Smooth muscle cell (in vitro differentiated cells): ENCODE data around the gene MLC1. TPM values are rescaled to one million over a fixed set of nuclear protein-coding genes. Genes with fewer than 3 reads are reported as not detected.

ENCODE experiments used
- DNase-seq: peaks from one replicate; lab custom pipeline; 2025; ENCODE audit not compliant: unreplicated experiment; lab: John Stamatoyannopoulos, UW
- H2AFZ ChIP-seq: fragments of 200-600 bp; sonication (generic); 2 replicates; pipeline ENCODE4 v1.6.0; 2016; ENCODE audit warnings: antibody characterized with exemption, low read depth, mild to moderate bottlenecking
- H3F3A ChIP-seq: fragments of 200-600 bp; sonication (generic); 2 replicates; pipeline ENCODE4 v1.6.0; 2017; ENCODE audit warnings: antibody characterized with exemption, low read depth
- H3K27ac ChIP-seq: fragments of 200-600 bp; sonication (generic); 2 replicates; pipeline ENCODE4 v1.5.1; 2016; ENCODE audit warnings: low read depth, mild to moderate bottlenecking
- H3K27me3 ChIP-seq: fragments of 200-600 bp; sonication (generic); 2 replicates; pipeline ENCODE4 v1.6.1; 2016; ENCODE audit warnings: low read depth, mild to moderate bottlenecking
- H3K36me3 ChIP-seq: fragments of 200-600 bp; sonication (generic); 2 replicates; pipeline ENCODE4 v1.5.1; 2016; ENCODE audit warnings: low read depth
- H3K4me1 ChIP-seq: fragments of 200-600 bp; sonication (generic); 2 replicates; pipeline ENCODE4 v1.5.1; 2016; ENCODE audit warnings: low read depth
- H3K4me2 ChIP-seq: fragments of 200-600 bp; sonication (generic); 2 replicates; pipeline ENCODE4 v1.6.0; 2016; ENCODE audit warnings: mild to moderate bottlenecking
- H3K4me3 ChIP-seq: fragments of 200-600 bp; sonication (generic); 2 replicates; pipeline ENCODE4 v1.5.1; 2016; ENCODE audit warnings: mild to moderate bottlenecking
- H3K79me2 ChIP-seq: fragments of 200-600 bp; sonication (generic); 2 replicates; pipeline ENCODE4 v1.6.0; 2016; ENCODE audit warnings: low read depth, mild to moderate bottlenecking
- H3K9ac ChIP-seq: fragments of 200-600 bp; sonication (generic); 2 replicates; pipeline ENCODE4 v1.6.0; 2016; ENCODE audit warnings: low read depth
- H3K9me3 ChIP-seq: fragments of 200-600 bp; sonication (generic); replicated peaks from 2 replicates; pipeline ENCODE4 v1.5.1; 2016; ENCODE audit warnings: low read depth
- H4K20me1 ChIP-seq: fragments of 200-600 bp; sonication (generic); 2 replicates; pipeline ENCODE4 v1.6.0; 2016; ENCODE audit warnings: low read depth
- WGBS: methylation state at CpG from one replicate; pipeline ENCODE4 v1.1.7; 2016; ENCODE audit warnings: low lambda C conversion rate; 5-methylcytosine and 5-hydroxymethylcytosine counted together
- polyA plus RNA-seq: library from polyadenylated mRNA; unstranded; fragments of >200 nt; fragmentation: Nextera tagmentation; extraction: Ambion mirVana; gene quantifications from 2 replicates; pipeline ENCODE4 v1.2.1, GENCODE V29; 2016
- total RNA-seq: library from RNA; depleted of rRNA; stranded (reverse); fragments of >200 nt; gene quantifications from 2 replicates; pipeline ENCODE4 v1.2.3, GENCODE V29; 2014
- TF ChIP-seq, protein P1 (sequence below): fragments of 200-600 bp; sonication (generic); IDR thresholded peaks from 2 replicates; pipeline ENCODE4 v1.5.1; 2017; ENCODE audit warnings: borderline replicate concordance, mild to moderate bottlenecking, antibody characterized with exemption; ENCODE audit not compliant: insufficient read depth, poor library complexity, severe bottlenecking

MLC1 gene
- total and polyA plus RNA-seq, 2 experiments from 2014 or later, result 4.2 to 6.3 TPM

DNA sequence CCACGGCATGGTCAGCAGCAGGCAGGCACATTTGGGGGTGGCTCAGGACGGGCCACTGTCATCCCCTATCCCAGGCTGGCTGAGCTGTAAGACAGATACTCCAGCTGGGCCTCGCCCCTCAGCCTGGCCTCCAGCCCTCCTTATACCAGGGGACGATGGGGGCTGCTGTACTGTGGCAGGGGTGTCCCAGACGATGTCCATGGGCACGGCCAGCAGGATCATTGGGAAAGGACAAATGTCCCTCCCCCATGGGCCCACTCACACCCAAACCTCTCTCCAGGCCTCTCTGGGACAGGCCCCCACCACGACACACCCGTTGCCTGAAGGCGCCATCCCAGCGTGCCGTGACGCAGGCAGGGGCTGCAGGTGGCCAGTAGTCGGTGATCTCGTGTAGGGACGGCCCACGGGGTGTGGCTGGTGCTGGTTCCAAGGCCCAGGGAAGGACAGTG lies 71.1 kb downstream of the MLC1 start:
- H3F3A ChIP-seq, result peaks cover 4% of the 10 kb centered on the region
- TF ChIP-seq, protein P1, sequence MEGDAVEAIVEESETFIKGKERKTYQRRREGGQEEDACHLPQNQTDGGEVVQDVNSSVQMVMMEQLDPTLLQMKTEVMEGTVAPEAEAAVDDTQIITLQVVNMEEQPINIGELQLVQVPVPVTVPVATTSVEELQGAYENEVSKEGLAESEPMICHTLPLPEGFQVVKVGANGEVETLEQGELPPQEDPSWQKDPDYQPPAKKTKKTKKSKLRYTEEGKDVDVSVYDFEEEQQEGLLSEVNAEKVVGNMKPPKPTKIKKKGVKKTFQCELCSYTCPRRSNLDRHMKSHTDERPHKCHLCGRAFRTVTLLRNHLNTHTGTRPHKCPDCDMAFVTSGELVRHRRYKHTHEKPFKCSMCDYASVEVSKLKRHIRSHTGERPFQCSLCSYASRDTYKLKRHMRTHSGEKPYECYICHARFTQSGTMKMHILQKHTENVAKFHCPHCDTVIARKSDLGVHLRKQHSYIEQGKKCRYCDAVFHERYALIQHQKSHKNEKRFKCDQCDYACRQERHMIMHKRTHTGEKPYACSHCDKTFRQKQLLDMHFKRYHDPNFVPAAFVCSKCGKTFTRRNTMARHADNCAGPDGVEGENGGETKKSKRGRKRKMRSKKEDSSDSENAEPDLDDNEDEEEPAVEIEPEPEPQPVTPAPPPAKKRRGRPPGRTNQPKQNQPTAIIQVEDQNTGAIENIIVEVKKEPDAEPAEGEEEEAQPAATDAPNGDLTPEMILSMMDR, result no peak
- no peaks in the 10 kb centered on the region for H3K9me3 ChIP-seq
- H3K4me2 ChIP-seq, result no peak overlapping the region
- H3K9ac ChIP-seq, result no peak overlapping the region
- no peaks in the 10 kb centered on the region for H3K79me2 ChIP-seq
- WGBS, result 73% methylated on average over 15 of the region's 16 CpGs
- DNase-seq, result no peak
- no peak overlapping the region for H3K4me3 ChIP-seq
- H3K36me3 ChIP-seq, result no peaks in the 10 kb centered on the region
- peaks cover 57% of the 10 kb centered on the region for H3K27me3 ChIP-seq
- H3K27ac ChIP-seq, result no peak overlapping the region
- H4K20me1 ChIP-seq, result no peaks in the 10 kb centered on the region
- no peak overlapping the region for H2AFZ ChIP-seq
- peaks cover 5% of the 10 kb centered on the region for H3K4me1 ChIP-seq

DNA sequence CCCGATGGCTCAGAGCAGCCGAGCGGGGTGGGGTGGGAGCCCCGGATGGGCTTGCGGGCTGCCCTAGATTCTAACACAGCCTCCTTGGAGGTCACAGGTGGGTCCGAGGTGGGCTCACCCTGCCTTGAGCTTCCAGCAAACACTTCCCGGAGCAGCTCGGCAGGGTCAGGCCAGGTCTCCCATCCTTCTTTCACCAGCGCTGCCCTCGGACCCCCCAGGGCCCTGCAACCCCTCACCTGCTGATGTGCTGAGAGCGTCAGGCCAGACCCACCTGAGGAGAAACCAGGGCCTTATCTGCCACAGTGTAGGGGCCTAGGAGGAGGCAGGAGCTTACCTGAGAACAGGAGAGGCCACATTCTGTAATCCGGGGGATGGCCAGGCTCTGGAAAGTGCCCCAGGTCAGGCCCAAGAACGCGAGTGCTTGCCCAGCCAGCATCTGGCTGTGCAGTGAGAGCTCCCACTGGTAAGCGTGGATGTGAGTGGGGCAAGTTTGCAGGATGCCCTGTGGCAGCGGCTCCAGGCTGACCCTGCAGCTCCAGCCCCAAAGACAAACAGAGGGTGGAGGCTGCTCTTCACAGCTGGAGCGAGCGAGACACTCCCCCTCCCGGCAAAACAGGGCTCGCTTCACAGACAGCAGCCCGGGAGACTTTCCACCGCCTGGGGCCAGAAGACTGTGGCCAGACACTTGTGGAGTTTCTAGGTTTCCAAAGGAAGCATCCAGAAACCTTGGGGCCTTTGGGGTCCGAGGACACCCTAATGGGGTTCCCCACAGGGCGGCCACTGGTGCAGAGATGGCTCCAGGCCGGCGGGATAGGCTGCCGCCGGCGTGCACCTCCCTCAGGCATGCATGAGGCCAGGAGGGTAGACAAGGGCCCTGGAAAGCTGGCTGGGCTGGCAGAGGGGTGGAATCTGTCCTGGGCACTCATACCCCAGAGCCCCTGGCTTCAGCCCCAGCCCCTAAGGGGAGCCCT lies 72.7 kb downstream of the MLC1 start, which contains the start of gene IL17REL:
Gene IL17REL (minus strand): TSS at position 555 of the 971 bp plus-strand sequence. CDS start 119 bp downstream, at position 436.
- H3K9me3 ChIP-seq, result no peaks in the 10 kb centered on the region
- WGBS, result 74% methylated on average over 29 of the region's 29 CpGs
- H3K4me3 ChIP-seq, result no peak within 1 kb of the TSS
- H3K4me1 ChIP-seq, result peaks cover 5% of the 10 kb centered on the region
- TF ChIP-seq, protein P1, result no peak
- H3K79me2 ChIP-seq, result no peaks in the 10 kb centered on the region
- DNase-seq, result no peak
- no peaks in the 10 kb centered on the region for H3K36me3 ChIP-seq
- H3K9ac ChIP-seq, result no peak within 1 kb of the TSS
- no peak within 1 kb of the TSS for H2AFZ ChIP-seq
- H3K27ac ChIP-seq, result no peak within 1 kb of the TSS
- H3K27me3 ChIP-seq, result peaks cover 57% of the 10 kb centered on the region
- H4K20me1 ChIP-seq, result no peaks in the 10 kb centered on the region
- no peaks in the 10 kb centered on the region for H3F3A ChIP-seq
- H3K4me2 ChIP-seq, result no peak within 1 kb of the TSS

DNA sequence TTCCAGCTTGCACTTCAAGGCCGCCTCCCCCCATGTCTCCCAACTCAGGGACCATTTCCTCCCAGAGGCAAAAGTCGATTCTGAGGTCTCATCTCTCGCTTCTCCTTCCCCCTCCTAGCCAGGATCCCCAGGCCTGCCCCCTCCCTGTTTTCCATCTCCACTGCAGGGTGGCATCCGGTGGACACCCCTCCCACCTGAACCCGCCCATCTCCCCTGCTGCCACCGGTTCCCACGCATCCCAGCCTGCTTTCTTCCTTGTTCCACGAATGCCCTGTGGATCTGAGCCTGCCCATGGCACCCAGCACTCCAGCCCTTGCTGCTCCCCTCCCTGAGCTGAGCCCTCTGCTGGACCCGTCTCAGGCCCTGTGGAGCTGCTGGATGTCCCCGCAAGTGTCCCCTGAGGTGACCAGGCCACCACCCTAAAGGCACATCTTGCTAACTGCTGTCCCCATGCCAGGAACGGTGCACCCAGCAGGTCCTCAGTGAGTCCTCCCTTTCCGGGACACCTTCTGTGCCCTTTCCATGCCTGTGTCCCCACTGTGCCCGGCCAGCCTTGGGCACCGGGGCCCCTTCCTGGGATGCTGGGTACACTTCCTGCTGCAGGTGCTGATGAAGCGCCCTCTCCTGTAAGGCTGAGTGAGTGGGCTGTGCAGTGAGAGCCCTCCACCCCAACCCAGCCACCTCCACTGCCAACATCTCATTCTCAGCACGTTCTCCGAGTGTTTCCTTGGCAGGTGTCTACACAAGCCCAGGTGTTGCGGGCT lies 73.6 kb downstream of the MLC1 start:
- WGBS, result 77% methylated on average over 14 of the region's 18 CpGs

More for the DNA sequence above, 73.6 kb downstream of the MLC1 start:
- Histone ChIP-seq H3K4me1 (peaks cover 5% of the 10 kb centered on the region), H3F3A (no peaks in the 10 kb centered on the region), H3K27me3 (peaks cover 57% of the 10 kb centered on the region), H3K9me3 (no peaks in the 10 kb centered on the region), H3K9ac (no peak overlapping the region), H3K36me3 (no peaks in the 10 kb centered on the region), H4K20me1 (no peaks in the 10 kb centered on the region), H3K4me3 (no peak overlapping the region), H3K4me2 (no peak overlapping the region), H3K79me2 (no peaks in the 10 kb centered on the region), H3K27ac (no peak overlapping the region), H2AFZ (no peak overlapping the region)
- TF ChIP-seq, protein P1, result no peak
- no peak for DNase-seq
